ENCODE results near the gene BCLAF3. TPM values are rescaled to one million over a fixed set of nuclear protein-coding genes. Genes with fewer than 3 reads are reported as not detected.

The BCLAF3 gene
- total RNA-seq, 1 experiment from 2014 or later = 5.3 TPM

DNA sequence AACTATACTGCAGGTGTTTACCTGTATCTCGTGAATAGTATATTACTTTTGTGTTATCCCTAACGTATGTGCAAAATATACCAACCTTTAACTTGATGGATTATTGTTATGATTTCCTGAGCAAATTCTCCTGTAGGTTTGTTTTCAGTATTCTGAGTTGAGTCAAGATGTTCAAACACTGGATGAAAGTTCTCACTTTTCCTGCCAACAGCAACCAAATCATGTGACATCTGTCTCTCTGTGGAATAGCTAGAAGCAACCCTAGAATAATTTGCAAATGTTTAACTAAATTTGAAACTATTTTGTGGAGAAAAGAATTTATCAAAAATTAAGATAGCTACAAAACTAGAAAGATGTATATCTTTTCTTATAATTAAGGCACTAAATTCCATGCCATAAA, 35.6 kb downstream of the BCLAF3 start:
- DNase-seq (ENCODE audit: low read depth, low spot score) (no peak), ATAC-seq (no peak)
- BruUV-seq (replicated peaks) = no TSS peak
- ChIA-PET CTCF (no interaction called here), RAD21 (ENCODE audit: low non-redundant PET in 1 of 2, low total read pairs in 2 of 2, uncharacterized antibody in 2 of 2, unreplicated experiment in 2 of 2) (no interaction called here), POLR2A (no interaction called here)
- H3K27ac ChIP-seq (ENCODE audit: low read depth, low read length) = no peak overlapping the region
- H4K20me1 ChIP-seq (ENCODE audit: insufficient read depth) = no peaks in the 10 kb centered on the region
- no peak overlapping the region for H2AFZ ChIP-seq (ENCODE audit: low read depth, low read length, poor library complexity, severe bottlenecking)
- no peaks in the 10 kb centered on the region for H3K9me3 ChIP-seq (ENCODE audit: control insufficient read depth in 1 of 2, insufficient read depth in 1 of 2, low read depth in 1 of 2, low read length in 2 of 2)
- H3K4me1 ChIP-seq (ENCODE audit: control insufficient read depth in 1 of 2, insufficient read depth in 2 of 2, low read length in 2 of 2) = no peaks in the 10 kb centered on the region
- H3K36me3 ChIP-seq (ENCODE audit: control insufficient read depth in 1 of 2, insufficient read depth in 2 of 2, low read length in 2 of 2) = no peaks in the 10 kb centered on the region
- no peak overlapping the region for H3K4me3 ChIP-seq (replicated peaks in 1 of 2; ENCODE audit: low read depth in 1 of 2, low read length in 2 of 2)
- intact Hi-C loops (cut with micrococcal nuclease) = no loop called here
- no peaks in the 10 kb centered on the region for H3K9me2 ChIP-seq (ENCODE audit: insufficient read depth)
- H3K4me2 ChIP-seq (ENCODE audit: low read length) = no peak overlapping the region
- H3K9ac ChIP-seq (ENCODE audit: low read length) = no peak overlapping the region
- no peaks in the 10 kb centered on the region for H3K27me3 ChIP-seq (ENCODE audit: insufficient read depth, low read length)
- no peaks in the 10 kb centered on the region for H3K79me2 ChIP-seq (ENCODE audit: insufficient read depth, low read length)
- TF ChIP-seq EZH2 (IDR thresholded peaks at IDR 0.05) = no peak
- TF ChIP-seq CEBPB (IDR thresholded peaks at IDR 0.05; ENCODE audit: low read depth) = no peak
- TF ChIP-seq, protein P1, sequence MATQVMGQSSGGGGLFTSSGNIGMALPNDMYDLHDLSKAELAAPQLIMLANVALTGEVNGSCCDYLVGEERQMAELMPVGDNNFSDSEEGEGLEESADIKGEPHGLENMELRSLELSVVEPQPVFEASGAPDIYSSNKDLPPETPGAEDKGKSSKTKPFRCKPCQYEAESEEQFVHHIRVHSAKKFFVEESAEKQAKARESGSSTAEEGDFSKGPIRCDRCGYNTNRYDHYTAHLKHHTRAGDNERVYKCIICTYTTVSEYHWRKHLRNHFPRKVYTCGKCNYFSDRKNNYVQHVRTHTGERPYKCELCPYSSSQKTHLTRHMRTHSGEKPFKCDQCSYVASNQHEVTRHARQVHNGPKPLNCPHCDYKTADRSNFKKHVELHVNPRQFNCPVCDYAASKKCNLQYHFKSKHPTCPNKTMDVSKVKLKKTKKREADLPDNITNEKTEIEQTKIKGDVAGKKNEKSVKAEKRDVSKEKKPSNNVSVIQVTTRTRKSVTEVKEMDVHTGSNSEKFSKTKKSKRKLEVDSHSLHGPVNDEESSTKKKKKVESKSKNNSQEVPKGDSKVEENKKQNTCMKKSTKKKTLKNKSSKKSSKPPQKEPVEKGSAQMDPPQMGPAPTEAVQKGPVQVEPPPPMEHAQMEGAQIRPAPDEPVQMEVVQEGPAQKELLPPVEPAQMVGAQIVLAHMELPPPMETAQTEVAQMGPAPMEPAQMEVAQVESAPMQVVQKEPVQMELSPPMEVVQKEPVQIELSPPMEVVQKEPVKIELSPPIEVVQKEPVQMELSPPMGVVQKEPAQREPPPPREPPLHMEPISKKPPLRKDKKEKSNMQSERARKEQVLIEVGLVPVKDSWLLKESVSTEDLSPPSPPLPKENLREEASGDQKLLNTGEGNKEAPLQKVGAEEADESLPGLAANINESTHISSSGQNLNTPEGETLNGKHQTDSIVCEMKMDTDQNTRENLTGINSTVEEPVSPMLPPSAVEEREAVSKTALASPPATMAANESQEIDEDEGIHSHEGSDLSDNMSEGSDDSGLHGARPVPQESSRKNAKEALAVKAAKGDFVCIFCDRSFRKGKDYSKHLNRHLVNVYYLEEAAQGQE (IDR thresholded peaks at IDR 0.05; ENCODE audit: low read depth) = no peak
- no peak for TF ChIP-seq ZFX (IDR thresholded peaks at IDR 0.05)
- TF ChIP-seq, protein P2, sequence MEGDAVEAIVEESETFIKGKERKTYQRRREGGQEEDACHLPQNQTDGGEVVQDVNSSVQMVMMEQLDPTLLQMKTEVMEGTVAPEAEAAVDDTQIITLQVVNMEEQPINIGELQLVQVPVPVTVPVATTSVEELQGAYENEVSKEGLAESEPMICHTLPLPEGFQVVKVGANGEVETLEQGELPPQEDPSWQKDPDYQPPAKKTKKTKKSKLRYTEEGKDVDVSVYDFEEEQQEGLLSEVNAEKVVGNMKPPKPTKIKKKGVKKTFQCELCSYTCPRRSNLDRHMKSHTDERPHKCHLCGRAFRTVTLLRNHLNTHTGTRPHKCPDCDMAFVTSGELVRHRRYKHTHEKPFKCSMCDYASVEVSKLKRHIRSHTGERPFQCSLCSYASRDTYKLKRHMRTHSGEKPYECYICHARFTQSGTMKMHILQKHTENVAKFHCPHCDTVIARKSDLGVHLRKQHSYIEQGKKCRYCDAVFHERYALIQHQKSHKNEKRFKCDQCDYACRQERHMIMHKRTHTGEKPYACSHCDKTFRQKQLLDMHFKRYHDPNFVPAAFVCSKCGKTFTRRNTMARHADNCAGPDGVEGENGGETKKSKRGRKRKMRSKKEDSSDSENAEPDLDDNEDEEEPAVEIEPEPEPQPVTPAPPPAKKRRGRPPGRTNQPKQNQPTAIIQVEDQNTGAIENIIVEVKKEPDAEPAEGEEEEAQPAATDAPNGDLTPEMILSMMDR (IDR thresholded peaks at IDR 0.05 in 2 of 3, conservative IDR thresholded peaks at IDR 0.05 in 1 of 3; ENCODE audit: borderline replicate concordance in 1 of 3, insufficient read depth in 1 of 3, low read depth in 2 of 3, low read length in 2 of 3) = no peak
